MCF 10A (cell line): ENCODE measurements around the gene PCDHGB3. TPM values are rescaled to one million over a fixed set of nuclear protein-coding genes. Genes with fewer than 3 reads are reported as not detected.
"Not testable (repeated sequence)": the region's sequence is repeated elsewhere in the genome, so short reads cannot be mapped to it uniquely, and the experiment has no call there.

Experiments used
- BruUV-seq: library from RNA; stranded (reverse); fragments of 400-500 nt; replicated peaks from 2 replicates; lab custom pipeline; 2021; lab: Mats Ljungman, UMichigan
- CTCF ChIA-PET: fragments of 300-600 bp; sonication (Branson Sonifier 250); formaldehyde crosslinking; extraction: SDS; loops from one replicate; lab custom pipeline; 2021; ENCODE audit warnings: antibody characterized with exemption, inconsistent platforms; lab: Yijun Ruan, JAX
- POLR2A ChIA-PET: fragments of 300-600, 350-650 bp; sonication (Branson Sonifier 250); formaldehyde crosslinking; extraction: SDS; loops from one replicate; lab custom pipeline; 2020; ENCODE audit warnings: antibody characterized with exemption, inconsistent platforms; lab: Yijun Ruan, JAX
- DNase-seq: peaks from one replicate; pipeline ENCODE4 v3.0.0-alpha.2; 2018; ENCODE audit not compliant: unreplicated experiment
- H3K27ac Mint-ChIP-seq: one replicate; pipeline ENCODE4 v1.8.0; 2022; ENCODE audit warnings: mild to moderate bottlenecking, low read depth, mixed read lengths; ENCODE audit not compliant: unreplicated experiment
- H3K27me3 Mint-ChIP-seq: one replicate; pipeline ENCODE4 v1.8.0; 2022; ENCODE audit warnings: mixed read lengths; ENCODE audit not compliant: insufficient read depth, unreplicated experiment
- H3K36me3 Mint-ChIP-seq: one replicate; pipeline ENCODE4 v1.8.0; 2022; ENCODE audit warnings: mild to moderate bottlenecking, moderate library complexity, mixed read lengths; ENCODE audit not compliant: insufficient read depth, unreplicated experiment
- H3K4me1 Mint-ChIP-seq: one replicate; pipeline ENCODE4 v1.8.0; 2022; ENCODE audit warnings: mixed read lengths; ENCODE audit not compliant: insufficient read depth, unreplicated experiment
- H3K4me3 Mint-ChIP-seq: one replicate; pipeline ENCODE4 v1.8.0; 2022; ENCODE audit warnings: mild to moderate bottlenecking, moderate library complexity, mixed read lengths; ENCODE audit not compliant: unreplicated experiment
- H3K9me3 Mint-ChIP-seq: one replicate; pipeline ENCODE4 v1.8.0; 2022; ENCODE audit warnings: mixed read lengths; ENCODE audit not compliant: unreplicated experiment
- CTCF ChIP-seq: fragments of 200-600 bp; IDR thresholded peaks from one replicate; pipeline ENCODE4 v1.8.0; 2022; ENCODE audit warnings: antibody characterized with exemption, mild to moderate bottlenecking; ENCODE audit not compliant: unreplicated experiment
- intact Hi-C: fragments of 100-400 bp; cut with micrococcal nuclease; formaldehyde crosslinking; loops from 2 replicates; pipeline ENCODE4 v1.14.1; 2022
- total RNA-seq: library from RNA; stranded (reverse); gene quantifications from 2 replicates; pipeline ENCODE4 v1.2.3, GENCODE V29; 2022

PCDHGB3 gene
- total RNA-seq, 1 experiment from 2014 or later, result 0.33 TPM

DNA sequence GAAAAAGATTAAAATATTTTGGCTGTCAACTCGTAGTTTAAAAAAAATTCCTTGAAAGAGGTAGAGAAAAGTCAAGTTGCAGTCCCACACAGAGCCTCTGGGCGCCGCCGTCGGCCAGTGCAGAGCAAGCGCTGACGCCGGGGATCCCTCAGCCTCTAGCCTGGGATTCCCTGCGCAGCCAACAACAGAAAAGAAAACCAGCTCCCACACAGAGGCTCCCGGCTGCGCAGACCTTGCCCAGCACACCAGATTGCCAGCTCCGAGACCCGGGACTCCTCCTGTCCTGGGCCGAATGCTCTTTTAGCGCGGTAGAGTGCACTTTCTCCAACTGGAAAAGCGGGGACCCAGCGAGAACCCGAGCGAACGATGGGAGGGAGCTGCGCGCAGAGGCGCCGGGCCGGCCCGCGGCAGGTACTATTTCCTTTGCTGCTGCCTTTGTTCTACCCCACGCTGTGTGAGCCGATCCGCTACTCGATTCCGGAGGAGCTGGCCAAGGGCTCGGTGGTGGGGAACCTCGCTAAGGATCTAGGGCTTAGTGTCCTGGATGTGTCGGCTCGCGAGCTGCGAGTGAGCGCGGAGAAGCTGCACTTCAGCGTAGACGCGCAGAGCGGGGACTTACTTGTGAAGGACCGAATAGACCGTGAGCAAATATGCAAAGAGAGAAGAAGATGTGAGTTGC is 47.6 kb downstream of the PCDHGB3 start, which contains the start of gene PCDHGB7:
Gene PCDHGB7, plus strand, starts transcription at position 184 of the 679 bp plus-strand sequence. Its CDS starts 183 bp downstream, at position 367.
- POLR2A ChIA-PET, result interaction anchor here (0.6 to 0.8 kb wide), 2 partner anchors 11 to 104 kb away, joined by 4 read pairs; no protein-coding TSS in a partner anchor
- H3K27me3 Mint-ChIP-seq, H3K27ac Mint-ChIP-seq, H3K4me1 Mint-ChIP-seq, H3K4me3 Mint-ChIP-seq, BruUV-seq, H3K36me3 Mint-ChIP-seq: not testable (repeated sequence)
- DNase-seq, result peak; percentile 82
- H3K9me3 Mint-ChIP-seq, result peaks cover 37% of the 10 kb centered on the region
- TF ChIP-seq CTCF, result peak; percentile 50
- CTCF ChIA-PET, result interaction anchor here (0.6 to 5.5 kb wide), 27 partner anchors 12 to 695 kb away, joined by 3 to 38 read pairs (median 3); partner anchors contain the start of genes PCDHGA12, PCDHGC3 and TAF7
- intact Hi-C loops, result loop anchor here (1.0 to 10.0 kb wide), 3 partner anchors 107 to 333 kb away; partner anchors contain the start of gene PCDHB14

DNA sequence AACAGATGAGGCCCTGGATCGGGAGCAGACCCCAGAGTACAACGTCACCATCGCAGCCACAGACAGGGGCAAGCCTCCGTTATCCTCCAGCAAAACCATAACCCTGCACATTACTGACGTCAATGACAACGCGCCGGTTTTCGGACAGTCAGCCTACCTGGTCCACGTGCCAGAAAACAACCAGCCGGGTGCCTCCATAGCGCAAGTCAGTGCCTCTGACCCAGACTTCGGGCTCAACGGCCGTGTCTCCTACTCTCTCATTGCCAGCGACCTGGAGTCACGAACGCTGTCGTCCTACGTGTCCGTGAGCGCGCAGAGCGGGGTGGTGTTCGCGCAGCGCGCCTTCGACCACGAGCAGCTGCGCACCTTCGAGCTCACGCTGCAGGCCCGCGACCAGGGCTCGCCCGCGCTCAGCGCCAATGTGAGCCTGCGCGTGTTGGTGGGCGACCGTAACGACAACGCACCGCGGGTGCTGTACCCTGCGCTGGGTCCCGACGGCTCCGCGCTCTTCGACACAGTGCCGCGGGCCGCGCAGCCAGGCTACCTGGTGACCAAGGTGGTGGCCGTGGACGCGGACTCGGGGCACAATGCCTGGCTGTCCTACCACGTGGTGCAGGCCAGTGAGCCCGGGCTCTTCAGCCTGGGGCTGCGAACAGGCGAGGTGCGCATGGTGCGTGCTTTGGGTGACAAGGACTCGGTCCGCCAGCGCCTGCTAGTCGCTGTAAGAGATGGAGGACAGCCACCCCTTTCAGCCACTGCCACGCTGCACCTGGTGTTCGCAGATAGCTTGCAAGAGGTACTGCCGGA is 49.2 kb downstream of the PCDHGB3 start:
- Mint-ChIP-seq H3K27ac (no peak overlapping the region), H3K4me3 (no peak overlapping the region), H3K4me1 (no peaks in the 10 kb centered on the region), H3K27me3 (no peaks in the 10 kb centered on the region), H3K9me3 (peaks cover 25% of the 10 kb centered on the region), H3K36me3 (no peaks in the 10 kb centered on the region)
- DNase-seq, result no peak
- TF ChIP-seq CTCF, result no peak
- BruUV-seq, result no TSS peak
- POLR2A ChIA-PET, result no interaction called here
- intact Hi-C loops, result loop anchor here (10.0 kb wide), 2 partner anchors 194 to 334 kb away; partner anchors contain the start of gene PCDHB14
- CTCF ChIA-PET, result interaction anchor here (0.5 to 3.4 kb wide), 5 partner anchors 56 to 148 kb away, joined by 3 to 31 read pairs (median 6); partner anchors contain the start of genes PCDHGC3 and TAF7

- H3K4me1 Mint-ChIP-seq, result no peaks in the 10 kb centered on the region
- ChIA-PET POLR2A (no interaction called here), CTCF (interaction anchor here (0.5 to 2.6 kb wide), 10 partner anchors 9 to 236 kb away, joined by 3 to 9 read pairs (median 4); partner anchors contain the start of genes PCDHGA12 and PCDHGC3)
- H3K4me3 Mint-ChIP-seq, result no peak within 1 kb of the TSS
- H3K27ac Mint-ChIP-seq, result no peak within 1 kb of the TSS
- intact Hi-C loops, result no loop called here
- TF ChIP-seq CTCF, result peak; percentile 18
- H3K27me3 Mint-ChIP-seq, result no peaks in the 10 kb centered on the region
- BruUV-seq, result no TSS peak
- peak; percentile 33 for DNase-seq
- peaks cover 29% of the 10 kb centered on the region for H3K9me3 Mint-ChIP-seq
- H3K36me3 Mint-ChIP-seq, result no peaks in the 10 kb centered on the region
Measured at GRCh38 chr5:141420855-141421488, 50.9 kb downstream of the PCDHGB3 start, which contains the start of gene PCDHGA11. TSS of gene PCDHGA11 (plus strand) at chr5:141421051. CDS start at chr5:141421228, 177 bp downstream.
